Measurements from ENCODE around the gene DYSF. TPM values are rescaled to one million over a fixed set of nuclear protein-coding genes. Genes with fewer than 3 reads are reported as not detected.

DYSF gene
- total and polyA plus RNA-seq, 2 donors (not counting 1 experiment from before 2014, with no cell fraction given), result 0.17 to 0.43 TPM

GRCh38 chr2:71458413-71459083 lies 5.2 kb downstream of the DYSF start:
- POLR2A ChIA-PET, result no interaction called here
- ATAC-seq (ENCODE audit: low read depth), result no peak
- CTCF ChIA-PET, result interaction anchor here (0.5 to 0.6 kb wide), 2 partner anchors 162 to 1738 kb away, joined by 3 to 4 read pairs; no protein-coding TSS in a partner anchor
- Mint-ChIP-seq H3K4me3 (no peak overlapping the region), H3K9me3 (ENCODE audit: insufficient read depth) (no peaks in the 10 kb centered on the region), H3K4me1 (peaks cover 5% of the 10 kb centered on the region), H3K27ac (no peak overlapping the region), H3K27me3 (peaks cover 33% of the 10 kb centered on the region)
- Histone ChIP-seq H3K27me3 (replicated peaks in 1 of 4; ENCODE audit: control extremely low read depth in 1 of 4, control insufficient read depth in 3 of 4, insufficient read depth in 4 of 4, low read length in 3 of 4) (peaks cover 0 to 35% (median 18%) of the 10 kb centered on the region in 4 experiments), H3K4me2 (replicated peaks; ENCODE audit: low read depth, low read length, poor library complexity, severe bottlenecking) (no peak overlapping the region), H3K9me3 (ENCODE audit: control extremely low read depth in 1 of 3, control insufficient read depth in 2 of 3, insufficient read depth in 1 of 3, low read length in 2 of 3) (peaks cover 0 to 22% (median 10%) of the 10 kb centered on the region in 3 donors), H4K20me1 (ENCODE audit: control insufficient read depth, insufficient read depth, low read length, poor library complexity, severe bottlenecking) (no peaks in the 10 kb centered on the region), H3K4me3 (ENCODE audit: control extremely low read depth in 1 of 5, extremely low read depth in 1 of 5, insufficient read depth in 1 of 5, low read depth in 2 of 5, low read length in 4 of 5) (no peak overlapping the region), H3K4me1 (ENCODE audit: control insufficient read depth in 2 of 2, insufficient read depth in 2 of 2, low read length in 2 of 2) (peaks cover 11 to 12% of the 10 kb centered on the region in 2 donors), H3K27ac (ENCODE audit: low read length in 2 of 2) (no peak overlapping the region), H3K79me2 (ENCODE audit: control insufficient read depth, insufficient read depth, low read length) (no peaks in the 10 kb centered on the region), H3K36me3 (replicated peaks in 1 of 2; ENCODE audit: control extremely low read depth in 1 of 2, control insufficient read depth in 1 of 2, extremely low read depth in 1 of 2, insufficient read depth in 2 of 2, low read length in 1 of 2) (no peaks in the 10 kb centered on the region), H3K9ac (ENCODE audit: low read length) (no peak overlapping the region), H2AFZ (ENCODE audit: insufficient read depth, low read depth, low read length, poor library complexity, severe bottlenecking) (no peak overlapping the region)
- WGBS (ENCODE audit: insufficient coverage), result 90% methylated on average over 6 of the region's 7 CpGs
- DNase-seq, result no peak
- TF ChIP-seq CTCF (IDR thresholded peaks at IDR 0.05), result no peak
- no peak for TF ChIP-seq EZH2 (IDR thresholded peaks at IDR 0.05; ENCODE audit: borderline replicate concordance, insufficient read depth, low read depth, low read length, poor library complexity, severe bottlenecking)
- intact Hi-C loops (cut with micrococcal nuclease), result no loop called here

- Histone ChIP-seq H3K79me2 (ENCODE audit: control insufficient read depth, insufficient read depth, low read length) (no peaks in the 10 kb centered on the region), H4K20me1 (ENCODE audit: control insufficient read depth, insufficient read depth, low read length, poor library complexity, severe bottlenecking) (no peaks in the 10 kb centered on the region), H3K27ac (ENCODE audit: low read length in 2 of 2) (no peak overlapping the region), H3K36me3 (replicated peaks in 1 of 2; ENCODE audit: control extremely low read depth in 1 of 2, control insufficient read depth in 1 of 2, extremely low read depth in 1 of 2, insufficient read depth in 2 of 2, low read length in 1 of 2) (no peaks in the 10 kb centered on the region), H3K27me3 (replicated peaks in 1 of 4; ENCODE audit: control extremely low read depth in 1 of 4, control insufficient read depth in 3 of 4, insufficient read depth in 4 of 4, low read length in 3 of 4) (peaks cover 0 to 35% (median 17%) of the 10 kb centered on the region in 4 experiments), H3K9ac (ENCODE audit: low read length) (no peak overlapping the region), H3K9me3 (ENCODE audit: control extremely low read depth in 1 of 3, control insufficient read depth in 2 of 3, insufficient read depth in 1 of 3, low read length in 2 of 3) (peaks cover 0 to 25% (median 10%) of the 10 kb centered on the region in 3 donors), H3K4me1 (ENCODE audit: control insufficient read depth in 2 of 2, insufficient read depth in 2 of 2, low read length in 2 of 2) (peaks cover 6 to 7% of the 10 kb centered on the region in 2 donors), H2AFZ (ENCODE audit: insufficient read depth, low read depth, low read length, poor library complexity, severe bottlenecking) (no peak overlapping the region), H3K4me2 (replicated peaks; ENCODE audit: low read depth, low read length, poor library complexity, severe bottlenecking) (no peak overlapping the region), H3K4me3 (ENCODE audit: control extremely low read depth in 1 of 5, extremely low read depth in 1 of 5, insufficient read depth in 1 of 5, low read depth in 2 of 5, low read length in 4 of 5) (no peak overlapping the region)
- peaks cover 4% of the 10 kb centered on the region for H3K4me1 Mint-ChIP-seq
- no peaks in the 10 kb centered on the region for H3K9me3 Mint-ChIP-seq (ENCODE audit: insufficient read depth)
- WGBS (ENCODE audit: insufficient coverage), result 94% methylated on average over 2 of the region's 2 CpGs
- peaks cover 33% of the 10 kb centered on the region for H3K27me3 Mint-ChIP-seq
- no peak for DNase-seq
- no peak overlapping the region for H3K27ac Mint-ChIP-seq
- POLR2A ChIA-PET, result no interaction called here
- no peak for TF ChIP-seq CTCF (IDR thresholded peaks at IDR 0.05)
- TF ChIP-seq EZH2 (IDR thresholded peaks at IDR 0.05; ENCODE audit: borderline replicate concordance, insufficient read depth, low read depth, low read length, poor library complexity, severe bottlenecking), result no peak
- ATAC-seq (ENCODE audit: low read depth), result no peak
- CTCF ChIA-PET, result no interaction called here
- intact Hi-C loops (cut with micrococcal nuclease), result no loop called here
- no peak overlapping the region for H3K4me3 Mint-ChIP-seq
Measured at GRCh38 chr2:71459084-71459431, 5.7 kb downstream of the DYSF start.

Measured in B cell (primary cell).